Right lobe of liver (tissue), 6 donors: ENCODE measurements around the gene RSRC1. TPM values are rescaled to one million over a fixed set of nuclear protein-coding genes. Genes with fewer than 3 reads are reported as not detected.

ENCODE experiments used
- ATAC-seq, 4 donors: fragments of 200-7000 bp; cut with Tn5 transposase; one replicate each; pipeline ENCODE4 v1.9.1; 2020; ENCODE audit warnings: mild to moderate bottlenecking in 4 of 4, moderate library complexity in 4 of 4
- DNase-seq, 3 donors: peaks; one replicate each; pipeline ENCODE4 v3.0.0-alpha.2; 2020
- H3K27ac ChIP-seq, 3 donors: fragments of 200-600 bp; one replicate each; pipeline ENCODE4 v1.8.0; 2022
- H3K27me3 ChIP-seq, 2 donors: fragments of 200-600 bp; one replicate each; pipeline ENCODE4 v1.8.0; 2022
- H3K36me3 ChIP-seq, 4 donors: fragments of 200-600 bp; sonication (generic) in 1 of 4; one replicate each; pipeline versions ENCODE4 v1.5.1 to v1.8.0; 2017 to 2022; ENCODE audit warnings: control low read depth in 1 of 4
- H3K4me1 ChIP-seq, 4 donors: fragments of 200-600 bp; sonication (generic) in 1 of 4; one replicate each; pipeline versions ENCODE4 v1.5.1 to v1.8.0; 2017 to 2022; ENCODE audit warnings: control low read depth in 1 of 4
- H3K4me3 ChIP-seq, 3 donors: fragments of 200-600 bp; one replicate each; pipeline ENCODE4 v1.8.0; 2022
- H3K9me3 ChIP-seq, 4 donors: fragments of 200-600 bp; sonication (generic) in 1 of 4; one replicate each; pipeline versions ENCODE4 v1.5.1 to v1.8.0; 2017 to 2022; ENCODE audit warnings: control low read depth in 1 of 4
- CTCF ChIP-seq, 4 donors: fragments of 200-600 bp in 3 of 4; fragments of 450-650 bp in 1 of 4; IDR thresholded peaks; one replicate each; pipeline versions ENCODE4 v1.5.1 to v1.8.0; 2016 to 2022; ENCODE audit warnings: antibody characterized with exemption in 4 of 4, mild to moderate bottlenecking in 2 of 4
- POLR2A ChIP-seq: fragments of 450-650 bp; IDR thresholded peaks from one replicate; pipeline ENCODE4 v1.6.1; 2017; ENCODE audit warnings: antibody characterized with exemption, mild to moderate bottlenecking
- WGBS: methylation state at CpG from one replicate; pipeline ENCODE4 v1.1.6; 2018; ENCODE audit warnings: low coverage, low lambda C conversion rate; ENCODE audit not compliant: insufficient coverage; ENCODE audit errors: missing lambda C conversion rate; 5-methylcytosine and 5-hydroxymethylcytosine counted together
- intact Hi-C, 2 donors: fragments of 100-400 bp; cut with DNase I; formaldehyde crosslinking; loops; one replicate each; pipeline versions ENCODE4 v1.11.2 to v1.14.1; 2022
- total RNA-seq, 6 experiments: library from RNA; depleted of rRNA in 2 of 6; stranded (reverse); fragments of >200 nt in 2 of 6; fragmentation: NEBNext Ultra II Directional in 3 of 6; extraction: Animal tissue kit (Norgen Biotek cat#: 25700) in 3 of 6; gene quantifications; one replicate each; pipeline versions ENCODE4 v1.1.0 to v1.2.4, GENCODE V29; 2016 to 2023
- donor health status: DM: no; HTN: yes; CAD: no.
- donor health status: DM: no; HTN: no; CAD: no.
- donor health status: DM: no; HTN: no; CAD: no.
- donor health status: DM: no; HTN: yes; CAD: no.
- donor health status: DM: no; HTN: yes; CAD: no.

Gene RSRC1
- total RNA-seq, 6 experiments from 2014 or later = 10.8 to 22.1 (median 11.7) TPM

GRCh38 chr3:158486200-158486599 is 376.3 kb downstream of the RSRC1 start:
- no peak for TF ChIP-seq POLR2A
- no peak for TF ChIP-seq CTCF (IDR thresholded peaks at IDR 0.05)
- H3K4me3 ChIP-seq = no peak overlapping the region

GRCh38 chr3:158488670-158489069 is 378.8 kb downstream of the RSRC1 start:
- Histone ChIP-seq H3K27ac (no peak overlapping the region), H3K4me1 (no peaks in the 10 kb centered on the region), H3K27me3 (no peaks in the 10 kb centered on the region), H3K4me3 (no peak overlapping the region), H3K36me3 (no peaks in the 10 kb centered on the region), H3K9me3 (no peaks in the 10 kb centered on the region)
- no peak for ATAC-seq
- TF ChIP-seq POLR2A = no peak
- TF ChIP-seq CTCF (IDR thresholded peaks at IDR 0.05) = no peak
- intact Hi-C loops = no loop called here
- WGBS = 45% methylated on average over 2 of the region's 2 CpGs
- DNase-seq = no peak

More at GRCh38 chr3:158486200-158486599, 376.3 kb downstream of the RSRC1 start:
- no peak for ATAC-seq
- Histone ChIP-seq H3K9me3 (no peaks in the 10 kb centered on the region), H3K36me3 (no peaks in the 10 kb centered on the region), H3K27ac (no peak overlapping the region), H3K27me3 (no peaks in the 10 kb centered on the region), H3K4me1 (no peaks in the 10 kb centered on the region)
- intact Hi-C loops = no loop called here
- no peak for DNase-seq

- DNase-seq (no peak), ATAC-seq (no peak)
- no peak overlapping the region for H3K4me3 ChIP-seq
- H3K27ac ChIP-seq = no peak overlapping the region
- no peaks in the 10 kb centered on the region for H3K9me3 ChIP-seq
- TF ChIP-seq POLR2A = no peak
- no peak for TF ChIP-seq CTCF (IDR thresholded peaks at IDR 0.05)
- no peaks in the 10 kb centered on the region for H3K4me1 ChIP-seq
- H3K36me3 ChIP-seq = no peaks in the 10 kb centered on the region
- intact Hi-C loops = no loop called here
- H3K27me3 ChIP-seq = no peaks in the 10 kb centered on the region
Observed at GRCh38 chr3:158489181-158489580, 379.3 kb downstream of the RSRC1 start.

GRCh38 chr3:158491968-158492367 is 382.1 kb downstream of the RSRC1 start:
- intact Hi-C loops = no loop called here

More at GRCh38 chr3:158491968-158492367, 382.1 kb downstream of the RSRC1 start:
- Histone ChIP-seq H3K4me3 (no peak overlapping the region), H3K27ac (no peak overlapping the region), H3K27me3 (no peaks in the 10 kb centered on the region), H3K36me3 (no peaks in the 10 kb centered on the region), H3K4me1 (no peaks in the 10 kb centered on the region), H3K9me3 (no peaks in the 10 kb centered on the region)
- 88% methylated on average over 1 of the region's 2 CpGs for WGBS
- ATAC-seq (no peak), DNase-seq (no peak)
- TF ChIP-seq CTCF (IDR thresholded peaks at IDR 0.05) = no peak
- no peak for TF ChIP-seq POLR2A
